ENCODE measurements around the gene ZNF239.

DNA sequence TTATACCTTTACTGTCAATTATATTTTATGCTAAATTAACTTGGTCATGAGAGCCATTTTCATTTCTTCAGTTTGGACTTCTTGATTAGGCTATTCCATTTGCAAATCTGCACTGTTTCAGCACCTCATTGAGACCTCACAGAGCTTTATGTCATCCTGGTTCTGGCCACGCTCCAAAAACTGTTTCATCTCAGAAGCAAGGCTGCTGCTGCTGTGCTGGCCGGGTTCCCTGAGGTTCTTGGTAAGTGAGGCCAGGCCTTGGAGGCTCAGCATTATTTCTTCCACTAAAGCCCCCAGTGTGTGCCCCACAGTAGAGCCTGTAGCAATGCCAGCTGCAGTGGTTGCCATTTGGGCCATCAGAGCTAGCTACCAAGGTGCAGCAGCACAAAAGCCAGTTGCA lies 24.0 kb upstream of the ZNF239 start:
- no peak for TF ChIP-seq POLR2AphosphoS5 (IDR thresholded peaks at IDR 0.05)
- TF ChIP-seq, protein P1, sequence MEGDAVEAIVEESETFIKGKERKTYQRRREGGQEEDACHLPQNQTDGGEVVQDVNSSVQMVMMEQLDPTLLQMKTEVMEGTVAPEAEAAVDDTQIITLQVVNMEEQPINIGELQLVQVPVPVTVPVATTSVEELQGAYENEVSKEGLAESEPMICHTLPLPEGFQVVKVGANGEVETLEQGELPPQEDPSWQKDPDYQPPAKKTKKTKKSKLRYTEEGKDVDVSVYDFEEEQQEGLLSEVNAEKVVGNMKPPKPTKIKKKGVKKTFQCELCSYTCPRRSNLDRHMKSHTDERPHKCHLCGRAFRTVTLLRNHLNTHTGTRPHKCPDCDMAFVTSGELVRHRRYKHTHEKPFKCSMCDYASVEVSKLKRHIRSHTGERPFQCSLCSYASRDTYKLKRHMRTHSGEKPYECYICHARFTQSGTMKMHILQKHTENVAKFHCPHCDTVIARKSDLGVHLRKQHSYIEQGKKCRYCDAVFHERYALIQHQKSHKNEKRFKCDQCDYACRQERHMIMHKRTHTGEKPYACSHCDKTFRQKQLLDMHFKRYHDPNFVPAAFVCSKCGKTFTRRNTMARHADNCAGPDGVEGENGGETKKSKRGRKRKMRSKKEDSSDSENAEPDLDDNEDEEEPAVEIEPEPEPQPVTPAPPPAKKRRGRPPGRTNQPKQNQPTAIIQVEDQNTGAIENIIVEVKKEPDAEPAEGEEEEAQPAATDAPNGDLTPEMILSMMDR (IDR thresholded peaks at IDR 0.05) = no peak
- no peak for TF ChIP-seq POLR2A (IDR thresholded peaks at IDR 0.05)
- TF ChIP-seq EP300 (IDR thresholded peaks at IDR 0.05) = no peak

Measured in suprapubic skin (tissue), 4 donors.